ENCODE results near the gene ST7. TPM values are rescaled to one million over a fixed set of nuclear protein-coding genes. Genes with fewer than 3 reads are reported as not detected.

The ST7 gene
- total RNA-seq, 1 donor from 2014 or later, result 107 TPM

DNA sequence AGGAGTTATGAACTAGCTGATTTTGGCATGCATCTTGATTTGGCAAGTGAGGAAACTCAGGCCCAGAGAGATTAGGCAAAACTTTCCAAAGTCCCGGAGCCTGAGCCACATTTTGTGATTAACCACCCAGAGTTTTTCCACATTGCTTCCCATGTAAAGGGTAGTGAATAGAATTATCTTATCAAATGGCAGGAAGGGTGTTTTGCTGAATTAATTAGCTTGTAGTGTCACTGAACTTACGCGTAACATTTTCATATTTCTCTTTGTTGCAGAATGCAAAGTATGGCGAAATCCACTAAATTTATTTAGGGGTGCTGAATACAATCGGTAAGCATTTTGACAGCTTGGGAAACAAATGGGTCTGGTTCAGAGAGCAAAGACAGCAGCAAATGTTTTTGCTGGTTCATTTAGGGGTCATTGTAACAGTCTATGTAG lies 176.2 kb downstream of the ST7 start:
- peaks cover 22% of the 10 kb centered on the region for H3K4me1 Mint-ChIP-seq (ENCODE audit: low read depth, unreplicated experiment)
- peaks cover 3% of the 10 kb centered on the region for H3K9me3 Mint-ChIP-seq (ENCODE audit: unreplicated experiment)

GRCh38 chr7:117130262-117130661 lies 177.0 kb downstream of the ST7 start:
- Mint-ChIP-seq H3K27me3 (ENCODE audit: unreplicated experiment) (peaks cover 2% of the 10 kb centered on the region), H3K36me3 (ENCODE audit: unreplicated experiment) (peaks cover 9% of the 10 kb centered on the region), H3K27ac (ENCODE audit: unreplicated experiment) (no peak overlapping the region), H3K4me3 (ENCODE audit: unreplicated experiment) (no peak overlapping the region), H3K4me1 (ENCODE audit: low read depth, unreplicated experiment) (peaks cover 15% of the 10 kb centered on the region), H3K9me3 (ENCODE audit: unreplicated experiment) (peaks cover 3% of the 10 kb centered on the region)
- DNase-seq, result no peak
- TF ChIP-seq, protein P1, sequence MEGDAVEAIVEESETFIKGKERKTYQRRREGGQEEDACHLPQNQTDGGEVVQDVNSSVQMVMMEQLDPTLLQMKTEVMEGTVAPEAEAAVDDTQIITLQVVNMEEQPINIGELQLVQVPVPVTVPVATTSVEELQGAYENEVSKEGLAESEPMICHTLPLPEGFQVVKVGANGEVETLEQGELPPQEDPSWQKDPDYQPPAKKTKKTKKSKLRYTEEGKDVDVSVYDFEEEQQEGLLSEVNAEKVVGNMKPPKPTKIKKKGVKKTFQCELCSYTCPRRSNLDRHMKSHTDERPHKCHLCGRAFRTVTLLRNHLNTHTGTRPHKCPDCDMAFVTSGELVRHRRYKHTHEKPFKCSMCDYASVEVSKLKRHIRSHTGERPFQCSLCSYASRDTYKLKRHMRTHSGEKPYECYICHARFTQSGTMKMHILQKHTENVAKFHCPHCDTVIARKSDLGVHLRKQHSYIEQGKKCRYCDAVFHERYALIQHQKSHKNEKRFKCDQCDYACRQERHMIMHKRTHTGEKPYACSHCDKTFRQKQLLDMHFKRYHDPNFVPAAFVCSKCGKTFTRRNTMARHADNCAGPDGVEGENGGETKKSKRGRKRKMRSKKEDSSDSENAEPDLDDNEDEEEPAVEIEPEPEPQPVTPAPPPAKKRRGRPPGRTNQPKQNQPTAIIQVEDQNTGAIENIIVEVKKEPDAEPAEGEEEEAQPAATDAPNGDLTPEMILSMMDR (IDR thresholded peaks at IDR 0.05; ENCODE audit: partially characterized antibody, unreplicated experiment), result no peak

More for the DNA sequence above, 176.2 kb downstream of the ST7 start:
- Mint-ChIP-seq H3K4me3 (ENCODE audit: unreplicated experiment) (no peak overlapping the region), H3K27ac (ENCODE audit: unreplicated experiment) (no peak overlapping the region), H3K36me3 (ENCODE audit: unreplicated experiment) (peaks cover 9% of the 10 kb centered on the region), H3K27me3 (ENCODE audit: unreplicated experiment) (peaks cover 2% of the 10 kb centered on the region)
- DNase-seq, result no peak
- TF ChIP-seq, protein P1 (IDR thresholded peaks at IDR 0.05; ENCODE audit: partially characterized antibody, unreplicated experiment), result no peak

- TF ChIP-seq, protein P1 (IDR thresholded peaks at IDR 0.05; ENCODE audit: partially characterized antibody, unreplicated experiment), result no peak
- no peak for DNase-seq
- H3K27ac Mint-ChIP-seq (ENCODE audit: unreplicated experiment), result no peak overlapping the region
- peaks cover 9% of the 10 kb centered on the region for H3K36me3 Mint-ChIP-seq (ENCODE audit: unreplicated experiment)
- peaks cover 2% of the 10 kb centered on the region for H3K27me3 Mint-ChIP-seq (ENCODE audit: unreplicated experiment)
- peaks cover 4% of the 10 kb centered on the region for H3K4me1 Mint-ChIP-seq (ENCODE audit: low read depth, unreplicated experiment)
- H3K9me3 Mint-ChIP-seq (ENCODE audit: unreplicated experiment), result peaks cover 3% of the 10 kb centered on the region
- H3K4me3 Mint-ChIP-seq (ENCODE audit: unreplicated experiment), result no peak overlapping the region
These were observed 179.2 kb downstream of the ST7 start for GRCh38 chr7:117132321-117133120.

GRCh38 chr7:117133125-117133524 lies 179.8 kb downstream of the ST7 start:
- TF ChIP-seq, protein P1 (IDR thresholded peaks at IDR 0.05; ENCODE audit: partially characterized antibody, unreplicated experiment), result no peak
- no peak for DNase-seq
- Mint-ChIP-seq H3K4me3 (ENCODE audit: unreplicated experiment) (no peak overlapping the region), H3K36me3 (ENCODE audit: unreplicated experiment) (peaks cover 9% of the 10 kb centered on the region), H3K4me1 (ENCODE audit: low read depth, unreplicated experiment) (peaks cover 3% of the 10 kb centered on the region), H3K27ac (ENCODE audit: unreplicated experiment) (no peak overlapping the region), H3K27me3 (ENCODE audit: unreplicated experiment) (peaks cover 2% of the 10 kb centered on the region), H3K9me3 (ENCODE audit: unreplicated experiment) (peaks cover 3% of the 10 kb centered on the region)

DNA sequence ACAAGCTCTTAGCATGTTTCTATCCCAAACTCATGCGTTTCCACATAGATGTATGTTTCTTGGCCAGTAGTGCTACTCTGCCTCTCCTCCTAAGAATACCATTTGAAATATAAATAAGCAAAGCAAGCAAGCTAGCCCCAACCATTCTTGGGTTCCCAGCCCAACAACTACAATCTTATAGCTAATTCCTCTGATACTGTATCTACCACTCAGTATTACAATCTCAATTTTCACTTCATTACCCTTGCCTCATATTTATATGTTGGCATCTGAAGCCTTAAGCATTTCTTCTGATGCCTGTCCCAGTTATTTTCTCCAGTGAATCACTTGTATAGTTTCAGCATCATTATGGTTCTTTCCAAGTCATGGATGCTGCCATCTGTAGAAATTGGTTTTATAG lies 181.1 kb downstream of the ST7 start:
- H3K27ac Mint-ChIP-seq (ENCODE audit: unreplicated experiment), result no peak overlapping the region
- H3K27me3 Mint-ChIP-seq (ENCODE audit: unreplicated experiment), result peaks cover 2% of the 10 kb centered on the region
- TF ChIP-seq, protein P1 (IDR thresholded peaks at IDR 0.05; ENCODE audit: partially characterized antibody, unreplicated experiment), result no peak
- H3K4me1 Mint-ChIP-seq (ENCODE audit: low read depth, unreplicated experiment), result peaks cover 5% of the 10 kb centered on the region
- DNase-seq, result no peak
- no peak overlapping the region for H3K4me3 Mint-ChIP-seq (ENCODE audit: unreplicated experiment)
- H3K9me3 Mint-ChIP-seq (ENCODE audit: unreplicated experiment), result peaks cover 3% of the 10 kb centered on the region
- peaks cover 9% of the 10 kb centered on the region for H3K36me3 Mint-ChIP-seq (ENCODE audit: unreplicated experiment)
